GM19328 (cell line): ENCODE measurements around the gene ELAC2.
"Not testable (repeated sequence)": the region's sequence is repeated elsewhere in the genome, so short reads cannot be mapped to it uniquely, and the experiment has no call there.

ENCODE experiments used
- ATAC-seq: cut with Tn5 transposase; IDR thresholded peaks from one replicate; pipeline ENCODE4 v1.9.1; 2021; ENCODE audit warnings: mild to moderate bottlenecking, moderate library complexity; ENCODE audit not compliant: unreplicated experiment

ELAC2 gene

DNA sequence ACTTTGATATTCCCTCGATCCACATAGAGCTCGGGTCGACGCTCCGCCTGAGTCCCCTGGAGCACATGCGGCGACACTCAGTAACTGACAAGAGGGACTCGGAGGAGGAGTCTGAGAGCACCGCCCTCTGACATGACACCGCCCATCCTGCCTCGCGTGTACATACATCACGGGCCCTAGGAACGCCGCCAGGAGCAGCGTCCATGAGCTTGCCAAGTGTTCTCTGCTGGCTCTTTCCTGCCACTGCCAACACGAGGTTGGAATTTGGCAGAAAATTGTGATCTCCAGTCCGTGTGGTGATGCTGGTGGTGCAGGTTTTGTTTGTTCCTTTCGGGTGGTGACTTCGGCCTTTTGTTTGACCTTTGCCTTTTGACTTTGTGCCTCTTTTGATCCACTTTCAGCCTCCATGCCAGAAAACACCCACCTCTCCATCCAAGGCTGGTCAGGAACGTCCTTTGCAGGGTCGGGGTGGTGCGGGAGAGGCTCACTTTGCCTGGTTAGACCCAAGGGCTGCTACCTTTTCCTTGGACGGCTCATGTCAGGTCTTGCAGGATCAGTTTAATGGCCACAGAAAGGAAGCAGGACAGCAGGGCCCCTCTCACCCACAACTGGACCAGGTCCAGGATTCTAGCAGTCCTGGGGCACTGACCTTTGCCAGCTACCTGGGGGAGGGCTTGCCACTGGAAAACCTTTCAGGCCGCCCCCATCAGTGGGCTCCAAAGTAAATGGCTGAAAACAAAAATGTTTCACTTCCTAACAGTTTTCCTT is 27.6 kb downstream of the ELAC2 start:
- no peak for ATAC-seq

DNA sequence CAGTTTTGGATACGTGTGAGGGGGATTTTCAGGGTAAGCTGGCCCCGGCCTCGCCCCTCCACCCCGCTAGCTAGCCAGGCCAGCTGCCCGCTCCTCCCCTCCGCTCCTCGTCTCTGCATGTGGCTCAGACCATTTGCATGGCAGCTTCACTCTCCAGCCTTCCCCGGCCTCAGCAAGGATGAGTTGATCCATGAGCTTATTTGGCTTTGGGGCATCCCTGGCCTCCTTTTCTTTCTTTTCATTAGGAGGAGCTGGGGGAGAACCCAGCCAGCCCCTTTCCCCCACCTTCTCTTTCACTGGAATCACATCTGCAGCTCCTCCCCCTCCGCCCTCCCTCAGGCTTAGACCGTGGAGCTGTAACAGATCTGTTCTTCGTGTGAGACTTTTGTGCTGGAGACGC is 30.7 kb downstream of the ELAC2 start:
- ATAC-seq = no peak

DNA sequence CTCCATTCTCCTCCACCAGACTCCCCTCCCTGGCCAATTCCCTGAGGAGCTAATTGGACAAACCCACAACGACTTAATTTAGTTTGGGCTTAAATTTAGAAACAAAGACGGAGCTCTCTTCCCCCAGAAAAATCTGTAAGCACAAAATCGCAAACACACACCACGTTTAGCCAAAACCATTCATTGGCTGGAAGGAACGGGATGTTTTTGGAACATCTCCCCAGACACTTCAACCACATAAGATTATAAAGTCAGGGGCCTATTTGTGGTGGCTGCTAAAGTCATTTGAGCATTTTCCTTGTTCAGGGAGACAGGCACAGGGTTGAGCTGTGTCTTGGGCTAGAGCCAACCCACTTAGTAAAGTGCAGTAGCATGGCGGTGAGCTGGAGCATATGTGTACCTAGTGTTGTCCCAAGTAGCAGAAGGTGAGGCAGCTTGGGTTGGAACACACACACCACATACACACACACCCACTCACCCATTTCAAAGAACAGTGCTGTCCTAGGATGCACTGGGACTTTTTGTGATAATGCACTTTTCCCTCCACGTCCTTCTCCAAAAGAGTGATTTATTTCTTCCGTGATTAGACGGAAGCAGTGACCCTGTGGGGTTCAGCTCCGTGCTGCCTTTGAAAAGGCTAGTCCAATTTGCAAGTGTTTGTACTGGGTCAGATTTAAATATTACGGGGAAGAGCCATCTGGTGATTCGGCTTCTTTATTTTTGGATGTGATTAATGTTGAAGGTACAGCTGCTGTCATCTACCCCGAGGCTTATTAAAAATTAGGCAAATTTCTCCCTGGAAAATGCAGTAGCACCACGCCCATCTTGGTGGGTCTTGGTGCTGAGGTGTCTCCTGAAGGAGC is 32.2 kb downstream of the ELAC2 start:
- ATAC-seq = no peak

DNA sequence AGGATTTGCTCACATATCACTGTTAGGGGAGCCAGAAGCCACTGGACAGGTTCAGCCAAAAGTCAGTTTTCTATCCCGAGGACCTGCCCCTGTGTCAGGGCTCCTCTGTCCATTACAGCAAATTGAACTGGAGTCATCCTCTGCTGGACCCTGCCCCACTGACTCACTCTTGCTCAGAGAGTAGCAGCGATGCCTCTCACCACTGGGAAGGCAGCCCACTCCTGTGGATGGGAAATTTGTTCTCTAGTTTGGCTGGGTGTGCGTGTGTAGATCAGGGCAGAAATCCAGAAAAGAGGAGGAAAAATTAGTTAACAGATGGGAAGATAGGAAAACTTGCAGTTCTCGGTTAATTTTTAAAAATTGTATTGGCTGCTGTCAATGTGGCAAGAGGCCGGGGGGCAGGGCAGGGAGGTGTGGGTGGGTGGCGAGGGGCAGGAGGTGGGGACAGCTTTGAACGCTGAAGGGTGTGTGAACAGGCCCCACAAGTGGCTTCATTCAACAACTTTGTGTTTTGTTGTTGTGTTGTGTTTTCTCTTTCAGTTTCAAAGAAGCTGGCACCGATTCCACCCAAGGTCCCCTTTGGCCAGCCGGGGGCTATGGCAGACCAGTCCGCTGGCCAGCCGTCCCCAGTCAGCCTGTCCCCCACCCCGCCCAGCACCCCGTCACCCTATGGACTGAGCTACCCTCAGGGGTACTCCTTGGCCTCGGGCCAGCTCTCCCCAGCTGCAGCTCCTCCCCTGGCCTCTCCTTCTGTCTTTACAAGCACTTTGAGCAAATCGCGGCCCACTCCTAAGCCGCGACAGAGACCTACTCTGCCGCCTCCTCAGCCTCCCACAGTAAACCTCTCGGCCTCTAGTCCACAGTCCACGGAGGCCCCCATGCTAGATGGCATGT is 33.6 kb downstream of the ELAC2 start:
- ATAC-seq = no peak

DNA sequence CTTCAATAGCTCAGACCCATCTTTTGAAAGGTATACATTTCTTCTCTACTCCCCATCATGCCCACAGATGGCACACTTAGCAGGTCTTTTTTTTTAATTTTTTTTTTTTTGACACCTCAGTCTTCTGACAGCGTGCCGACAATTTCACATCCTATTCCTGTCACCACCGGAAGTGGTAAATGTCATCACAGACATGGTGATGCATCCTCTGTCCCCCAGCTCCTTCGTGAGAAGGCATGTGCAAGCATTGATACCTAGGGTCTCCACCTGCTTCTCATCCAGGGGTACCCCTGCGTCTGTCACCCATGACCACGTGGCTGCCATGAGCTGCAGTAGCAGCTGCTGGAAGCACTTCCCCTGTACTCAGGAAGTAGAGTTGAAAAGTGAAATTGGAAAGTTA is 35.6 kb downstream of the ELAC2 start:
- no peak for ATAC-seq

DNA sequence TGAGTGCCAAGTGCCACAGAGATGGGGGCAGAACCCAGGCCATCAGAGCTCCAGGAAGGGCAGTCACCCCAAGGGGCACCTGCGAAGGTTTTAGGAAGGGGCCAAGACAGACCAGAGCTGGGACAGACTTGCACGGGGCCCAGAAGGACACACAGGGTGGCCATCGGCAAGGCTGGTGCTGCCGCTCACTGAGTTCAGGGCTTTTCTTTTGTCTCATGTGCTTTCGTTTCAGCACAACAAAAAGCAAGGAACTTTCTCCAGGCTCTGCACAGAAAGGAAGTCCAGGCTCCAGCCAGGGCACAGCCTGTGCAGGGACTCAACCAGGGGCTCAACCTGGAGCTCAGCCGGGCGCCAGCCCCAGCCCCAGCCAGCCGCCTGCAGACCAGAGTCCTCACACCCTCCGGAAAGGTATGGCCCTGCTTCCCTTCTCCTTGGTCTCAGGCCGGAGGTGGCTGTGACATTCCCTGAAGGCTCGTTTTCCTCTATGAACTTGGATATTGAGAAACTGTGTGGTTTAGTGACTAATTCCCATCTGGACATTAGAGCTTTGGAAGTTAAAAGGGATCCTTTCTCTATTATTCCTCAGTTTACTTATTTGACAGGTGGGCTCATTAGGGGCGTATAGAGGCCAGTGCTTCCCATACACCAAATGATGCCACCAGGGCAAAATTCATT is 37.9 kb downstream of the ELAC2 start:
- no peak for ATAC-seq

DNA sequence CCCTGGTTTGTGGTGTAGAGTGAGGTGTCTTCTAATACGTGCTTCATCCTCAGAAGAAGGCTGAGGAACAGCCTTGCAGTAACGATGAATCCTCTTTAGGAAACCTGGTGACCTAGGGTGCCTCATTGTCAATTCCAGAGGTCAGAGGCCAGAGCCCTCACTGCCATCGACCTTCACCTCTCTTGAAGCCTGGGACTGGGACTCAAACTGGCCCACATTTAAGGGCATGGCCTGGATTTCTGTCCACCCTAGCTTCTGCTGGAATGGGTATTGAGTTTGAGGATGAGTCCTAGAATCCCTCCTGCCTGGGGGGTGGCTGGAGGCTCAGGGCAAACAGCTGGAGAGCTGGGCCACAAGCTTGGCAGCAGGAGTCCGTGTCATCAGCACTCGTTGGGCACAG is 38.6 kb downstream of the ELAC2 start:
- ATAC-seq = no peak

DNA sequence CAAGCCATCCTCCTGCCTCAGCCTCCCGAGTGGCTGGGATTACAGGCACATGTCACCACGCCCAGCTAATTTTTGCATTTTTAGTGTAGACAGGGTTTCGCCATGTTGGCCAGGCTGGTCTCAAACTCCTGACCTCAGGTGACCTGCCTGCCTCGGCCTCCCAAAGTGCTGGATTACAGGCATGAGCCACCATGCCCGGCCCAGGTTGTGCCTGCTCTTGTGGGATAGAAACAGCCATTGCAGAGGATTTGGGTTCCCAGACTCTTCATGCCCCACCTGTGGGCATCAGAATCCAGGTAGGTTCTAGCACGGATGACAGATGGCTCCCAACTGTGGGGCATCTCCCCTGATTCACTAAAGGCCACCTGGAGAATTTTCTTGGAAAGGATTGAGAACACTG is 39.0 kb downstream of the ELAC2 start:
- not testable (repeated sequence) for ATAC-seq

DNA sequence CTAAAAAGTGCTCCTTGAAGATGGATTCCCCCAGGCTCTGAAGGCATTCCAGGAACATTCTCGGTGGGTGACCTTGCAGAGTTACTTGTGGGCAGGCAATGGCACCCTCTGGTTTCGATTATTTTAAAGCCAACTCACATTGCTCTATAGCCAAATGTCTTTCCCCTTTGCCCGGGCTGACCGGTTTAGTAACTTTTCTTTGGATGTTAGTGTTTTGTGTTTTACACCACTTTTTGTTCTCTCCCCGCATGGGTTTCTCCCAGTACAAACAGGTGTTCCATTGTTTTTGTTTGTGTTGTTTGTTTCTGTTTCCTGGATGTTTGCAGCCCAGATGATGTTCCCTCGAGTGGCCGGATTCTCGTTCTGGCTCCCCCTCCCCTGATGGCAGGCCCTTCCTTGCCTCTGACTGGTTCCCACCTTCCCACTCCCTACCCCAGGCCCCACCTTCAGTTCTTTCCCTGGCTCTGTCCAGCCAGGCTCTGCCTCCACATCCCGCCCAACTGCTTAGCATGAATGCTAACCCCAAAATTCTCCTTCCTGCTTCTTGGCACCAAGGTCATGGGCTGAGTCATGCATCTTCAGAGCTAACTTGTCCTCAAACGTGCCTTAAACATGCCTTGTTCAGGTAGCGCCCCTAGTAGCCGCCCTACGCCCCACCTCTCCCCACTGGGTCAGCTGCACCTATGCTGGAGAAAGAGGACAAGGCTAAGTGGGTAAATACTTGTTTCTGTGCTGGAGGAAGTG is 40.6 kb downstream of the ELAC2 start:
- no peak for ATAC-seq

DNA sequence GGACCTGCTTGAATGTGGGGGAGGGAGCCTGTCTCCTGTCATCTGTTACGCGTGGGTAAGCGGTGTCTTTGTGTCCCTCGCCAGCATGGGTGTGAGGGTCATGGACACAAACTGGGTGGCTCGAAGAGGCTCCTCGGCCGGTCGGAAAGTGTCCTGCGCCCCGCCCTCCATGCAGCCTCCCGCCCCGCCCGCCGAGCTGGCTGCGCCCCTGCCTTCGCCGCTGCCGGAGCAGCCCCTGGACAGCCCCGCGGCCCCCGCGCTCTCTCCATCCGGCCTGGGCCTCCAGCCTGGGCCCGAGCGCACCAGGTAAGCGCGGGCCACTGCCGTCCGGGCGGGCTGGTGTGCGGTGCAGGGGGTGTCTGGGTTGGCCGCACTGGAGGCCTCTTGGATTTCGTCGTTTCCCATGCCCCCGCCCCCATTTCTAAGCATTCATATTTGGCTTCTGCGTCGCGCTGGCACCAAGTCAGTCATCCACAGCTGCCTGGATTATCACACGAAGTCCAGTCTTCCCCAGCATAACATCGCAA is 43.8 kb downstream of the ELAC2 start:
- ATAC-seq = no peak

DNA sequence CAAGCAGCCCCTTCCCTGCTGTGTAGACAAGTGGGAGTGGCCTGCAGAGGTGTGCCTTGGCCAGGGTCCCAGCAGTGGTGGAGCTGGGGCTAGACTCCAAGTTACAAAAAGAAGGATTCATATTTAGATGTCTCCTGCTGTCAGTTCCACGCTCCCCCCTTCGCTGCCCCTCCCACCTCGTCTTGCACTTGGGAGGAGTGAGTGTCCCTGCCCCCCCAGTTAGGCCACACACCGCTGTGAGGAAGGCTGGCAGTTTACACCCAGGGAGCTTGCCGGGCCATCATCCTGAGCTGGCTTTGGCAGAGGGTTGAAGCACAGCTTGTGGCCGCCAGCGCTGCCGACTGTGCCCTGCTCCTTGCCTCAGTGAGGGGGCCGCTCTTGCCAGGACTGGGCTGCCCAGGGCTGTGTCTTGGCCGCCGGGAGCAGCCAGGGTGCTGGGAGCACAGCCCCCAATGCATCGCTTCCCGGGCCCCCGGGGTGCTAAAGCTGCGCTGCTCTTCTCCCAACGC is 44.3 kb downstream of the ELAC2 start:
- ATAC-seq = no peak

DNA sequence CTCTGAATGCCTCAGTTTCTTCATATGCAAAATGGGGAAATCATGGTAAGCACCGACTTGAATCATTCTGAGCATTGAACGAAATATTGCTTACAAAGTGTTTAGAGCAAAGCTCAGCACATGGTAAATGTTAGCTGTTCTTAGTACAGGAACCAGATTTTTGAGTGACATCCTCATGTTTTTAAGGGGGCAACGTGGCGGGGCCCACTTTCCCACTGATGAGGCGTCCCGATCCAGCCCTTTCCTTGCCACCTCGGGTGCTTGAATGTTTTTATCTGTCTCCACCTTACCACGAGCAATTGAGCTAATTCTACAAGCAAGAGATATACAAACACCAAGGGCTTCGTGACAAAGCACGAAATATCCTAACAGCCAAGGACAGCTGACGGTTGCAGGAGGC is 49.9 kb downstream of the ELAC2 start:
- ATAC-seq = no peak

DNA sequence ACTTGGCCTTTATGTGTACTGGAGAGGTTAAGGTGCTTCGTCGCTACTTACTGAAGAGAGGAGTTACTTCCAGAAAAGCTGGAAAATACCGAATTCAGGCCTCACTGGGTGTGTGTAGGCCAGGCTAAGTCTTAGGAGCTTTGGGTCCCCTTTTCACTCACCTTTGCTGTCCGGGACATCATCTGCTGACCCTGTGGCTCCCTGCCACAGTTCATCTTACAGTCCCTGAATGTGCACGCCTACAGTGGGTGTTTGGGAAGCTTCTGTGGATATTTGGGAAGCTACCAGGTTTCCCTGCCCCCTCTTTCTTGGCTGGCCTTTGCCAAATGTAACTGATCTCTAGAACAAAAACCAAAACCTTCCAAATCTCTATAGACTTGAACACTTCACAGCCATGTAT is 51.4 kb downstream of the ELAC2 start:
- ATAC-seq = no peak

DNA sequence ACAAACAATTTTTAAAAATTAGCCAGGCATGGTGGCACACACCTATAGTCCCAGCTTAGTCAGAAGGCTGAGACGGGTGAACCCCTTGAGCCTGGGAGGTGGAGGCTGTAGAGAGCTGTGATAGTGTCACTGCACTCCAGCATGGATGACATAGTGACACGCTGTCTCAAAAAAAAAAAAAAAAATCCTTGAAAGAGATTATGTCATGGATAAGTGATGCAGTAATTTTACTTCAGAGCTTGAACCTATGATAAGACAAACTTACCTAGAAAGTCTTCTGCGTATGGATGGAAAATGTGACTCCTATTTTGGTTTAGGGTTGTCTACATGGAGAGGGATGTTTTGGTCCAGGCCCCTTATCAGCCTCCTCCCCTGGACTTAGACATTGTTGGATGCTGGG is 51.8 kb downstream of the ELAC2 start:
- no peak for ATAC-seq

DNA sequence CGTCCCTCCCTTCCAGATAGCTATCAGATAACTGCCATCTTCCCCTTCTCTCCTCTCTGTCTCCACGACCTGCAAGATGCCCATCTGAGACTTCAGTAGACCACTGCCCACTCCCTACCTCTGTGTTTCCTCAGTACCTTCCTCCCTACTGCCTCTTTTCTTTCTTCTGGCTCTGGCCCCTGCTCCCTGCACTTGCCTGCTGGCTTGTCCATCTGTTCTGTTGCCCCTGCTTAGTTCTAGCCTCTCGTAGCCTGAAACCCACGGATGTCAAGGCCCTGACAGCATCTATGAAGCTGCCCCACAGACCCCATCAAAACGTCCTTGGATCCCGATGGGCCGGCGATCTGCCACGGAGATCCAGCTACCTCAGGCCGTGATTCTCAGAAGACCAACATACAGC is 53.0 kb downstream of the ELAC2 start:
- no peak for ATAC-seq

DNA sequence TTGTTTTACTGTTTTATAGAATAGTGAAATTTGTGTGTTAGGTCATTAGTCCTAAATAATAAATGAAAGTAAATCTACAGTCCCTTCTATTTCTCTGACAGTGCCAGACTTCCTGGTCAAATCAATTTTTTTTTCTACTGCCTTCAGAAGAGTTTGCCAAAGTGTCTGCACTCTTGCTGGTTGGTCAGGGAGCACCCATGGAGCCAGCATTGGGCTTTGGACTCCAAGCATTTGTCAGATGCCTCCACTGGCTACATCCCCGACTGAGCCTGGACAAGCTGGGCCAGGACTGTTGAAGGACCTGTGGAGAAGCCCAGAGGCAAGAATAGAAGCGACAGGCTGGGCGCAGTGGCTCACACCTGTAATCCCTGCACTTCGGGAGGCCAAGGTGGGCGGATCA is 53.7 kb downstream of the ELAC2 start:
- no peak for ATAC-seq

DNA sequence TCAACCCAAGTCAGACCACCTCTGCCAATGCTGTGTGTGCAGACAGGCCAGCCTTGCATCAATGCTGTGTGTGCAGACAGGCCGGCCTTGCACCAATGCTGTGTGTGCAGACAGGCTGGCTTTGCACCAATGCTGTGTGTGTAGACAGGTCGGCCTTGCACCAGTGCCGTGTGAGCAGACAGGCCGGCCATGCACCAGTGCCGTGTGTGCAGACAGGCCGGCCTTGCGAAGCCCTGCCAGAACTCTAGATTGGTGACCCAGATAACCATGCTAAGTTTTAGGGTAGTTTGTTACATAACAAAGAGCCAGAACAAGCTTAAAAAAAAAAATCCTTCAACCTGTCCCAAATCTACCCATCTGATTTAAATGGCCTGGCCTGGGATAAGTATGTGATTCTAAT is 54.3 kb downstream of the ELAC2 start:
- no peak for ATAC-seq

DNA sequence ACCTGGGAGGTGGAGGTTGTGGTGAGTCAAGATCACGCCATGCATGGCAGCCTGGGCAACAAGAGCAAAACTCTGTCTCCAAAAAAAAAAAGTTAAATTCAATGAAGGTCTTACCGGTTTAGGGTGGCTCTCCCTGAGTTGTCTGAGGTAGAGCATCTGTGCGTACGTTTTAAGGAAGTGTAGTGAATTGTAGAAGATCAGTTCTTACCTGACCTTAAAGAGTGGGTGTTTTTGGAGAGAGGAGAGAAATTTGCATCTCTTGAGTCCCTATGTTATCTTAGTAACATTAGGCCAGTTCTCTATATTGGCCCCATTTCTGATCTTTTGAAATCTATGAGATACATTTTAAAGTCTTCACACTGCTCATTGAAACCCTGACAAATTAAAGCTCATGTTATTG is 56.2 kb downstream of the ELAC2 start:
- no peak for ATAC-seq

DNA sequence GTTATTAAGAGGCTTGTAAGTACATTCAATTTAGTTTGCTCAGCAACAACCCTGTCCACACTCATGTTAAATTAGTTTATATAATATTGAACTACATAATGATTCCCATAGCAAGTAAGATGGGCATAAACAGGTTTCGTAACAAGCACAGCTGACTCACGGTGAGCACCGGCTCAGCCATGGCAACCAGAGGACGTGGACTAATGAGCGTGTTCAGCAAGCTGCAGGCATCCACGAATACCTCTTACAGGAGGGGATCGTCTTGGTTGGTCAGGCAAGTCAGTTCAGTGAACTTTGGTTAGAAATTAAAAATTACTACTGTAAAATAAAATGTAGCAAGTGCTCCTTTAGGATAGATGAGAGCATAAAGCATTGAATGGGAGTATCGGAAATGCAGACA is 58.4 kb downstream of the ELAC2 start:
- ATAC-seq = no peak

DNA sequence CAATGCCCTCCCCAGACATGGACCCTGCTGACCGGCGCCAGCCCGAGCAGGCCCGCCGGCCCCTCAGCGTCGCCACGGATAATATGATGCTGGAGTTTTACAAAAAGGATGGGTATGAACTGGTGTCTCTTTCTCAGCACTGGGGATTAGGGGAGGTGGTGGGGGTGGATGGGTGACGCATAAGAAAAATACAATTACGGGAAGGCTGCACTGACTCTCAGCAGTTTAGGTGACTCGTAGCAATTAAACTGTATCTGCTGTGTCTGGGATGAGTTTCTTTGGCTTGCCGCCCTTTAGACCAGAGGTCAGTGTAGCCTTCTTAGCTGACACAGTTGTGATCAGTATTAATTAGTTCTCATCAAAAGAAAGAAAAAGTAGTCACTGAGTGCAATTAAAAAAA is 59.0 kb downstream of the ELAC2 start:
- ATAC-seq = no peak
